NCI-H187 (cell line): Measurements from ENCODE around the gene NKIRAS1.
"Not testable (repeated sequence)": the region's sequence is repeated elsewhere in the genome, so short reads cannot be mapped to it uniquely, and the experiment has no call there.

Experiments used
- DNase-seq, 2 experiments: peaks; one replicate each; lab custom pipeline; 2025; lab: John Stamatoyannopoulos, UW

NKIRAS1 gene

DNA sequence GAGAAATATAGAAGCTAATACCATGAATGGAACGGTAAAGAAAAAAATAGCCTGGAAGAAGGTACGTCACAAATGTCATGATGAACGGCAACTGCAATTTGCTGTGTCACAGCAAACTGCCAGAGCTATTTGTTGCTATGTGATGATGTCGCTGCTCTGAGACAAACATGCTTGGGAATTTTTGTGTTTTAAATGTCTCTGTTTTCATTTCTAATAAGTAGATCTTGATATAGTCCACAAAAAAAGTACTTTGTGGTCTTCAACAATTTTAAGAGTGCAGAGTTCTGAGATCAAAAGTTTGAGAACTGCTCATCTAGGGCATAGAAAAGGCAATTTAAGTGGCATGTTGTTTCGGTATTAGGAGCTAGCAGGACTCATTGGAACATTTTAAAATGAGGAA is 24.0 kb upstream of the NKIRAS1 start:
- no peak for DNase-seq

- no peak for DNase-seq
Observed at GRCh38 chr3:23938688-23939087, 21.9 kb upstream of the NKIRAS1 start.

DNA sequence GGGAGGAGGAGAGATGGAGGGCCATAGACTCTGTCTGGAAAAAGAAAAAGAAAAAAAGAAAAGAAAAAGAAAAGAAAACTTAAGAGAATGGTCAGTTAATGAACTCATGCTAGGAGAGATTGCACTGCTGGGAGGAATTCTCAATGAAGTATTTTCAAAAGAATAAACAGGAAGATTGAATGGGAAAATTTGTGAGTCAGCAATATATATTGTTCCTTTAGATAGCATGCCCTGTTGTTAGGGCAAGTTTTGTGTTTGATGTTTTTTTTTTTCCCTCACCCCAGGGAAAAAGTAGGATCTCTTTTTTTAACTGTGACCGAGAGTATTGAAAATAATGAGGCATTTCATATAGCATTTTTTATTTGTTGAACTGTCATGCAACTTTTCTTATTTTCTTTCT is 20.5 kb upstream of the NKIRAS1 start:
- no peak for DNase-seq

GRCh38 chr3:23934253-23934652 is 17.5 kb upstream of the NKIRAS1 start:
- DNase-seq, result no peak

DNA sequence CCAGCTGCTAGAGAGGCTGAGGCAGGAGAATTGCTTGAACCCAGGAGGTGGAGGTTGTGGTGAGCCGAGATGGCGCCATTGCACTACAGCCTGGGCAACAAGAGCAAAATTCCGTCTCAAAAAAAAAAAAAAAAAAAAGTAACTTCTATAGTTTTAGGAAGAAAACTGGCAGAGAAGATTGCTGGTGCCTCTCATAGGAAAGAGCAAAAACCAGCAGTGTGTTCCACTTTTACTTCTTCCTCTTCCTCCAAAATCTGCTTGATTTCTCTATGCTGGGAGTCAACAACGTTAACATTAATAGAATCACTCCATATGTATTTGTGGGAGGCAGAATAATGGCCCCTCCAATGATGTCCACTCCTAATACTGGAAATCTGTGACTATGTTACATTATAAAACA is 15.8 kb upstream of the NKIRAS1 start:
- no peak for DNase-seq

GRCh38 chr3:23931597-23931996 is 14.8 kb upstream of the NKIRAS1 start:
- DNase-seq, result no peak

- no peak for DNase-seq
Observed at GRCh38 chr3:23928524-23928923, 11.7 kb upstream of the NKIRAS1 start.

GRCh38 chr3:23926736-23927135 is 9.9 kb upstream of the NKIRAS1 start:
- DNase-seq, result no peak

GRCh38 chr3:23926246-23926645 is 9.5 kb upstream of the NKIRAS1 start:
- no peak for DNase-seq

- DNase-seq, result no peak
Observed at GRCh38 chr3:23923786-23924185, 7.0 kb upstream of the NKIRAS1 start.

GRCh38 chr3:23921052-23921511 is 4.3 kb upstream of the NKIRAS1 start:
- no peak for DNase-seq

DNA sequence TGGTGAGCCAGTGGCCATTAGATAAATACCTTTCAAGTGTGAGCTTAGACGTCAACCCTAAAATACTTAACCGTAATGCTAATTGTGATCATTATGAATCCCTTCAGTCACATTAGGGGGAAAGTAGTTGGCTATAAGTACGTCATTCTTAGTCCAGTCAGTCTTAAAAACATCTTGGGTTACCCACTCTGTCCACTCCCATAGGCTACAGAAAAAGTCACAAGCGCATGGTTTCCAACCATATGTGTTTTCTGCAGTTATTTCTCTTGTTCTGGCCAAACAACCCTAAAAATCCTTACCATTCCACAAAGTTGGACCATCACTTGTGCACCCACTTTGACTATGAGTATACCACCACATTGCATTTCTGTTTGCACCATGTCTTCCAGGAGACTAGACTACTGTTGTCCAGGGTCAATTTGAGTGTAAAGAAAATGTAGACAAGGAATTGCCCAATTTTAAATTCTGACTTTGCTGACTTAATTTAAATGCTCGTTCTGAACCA is 3.4 kb upstream of the NKIRAS1 start:
- DNase-seq, result no peak

DNA sequence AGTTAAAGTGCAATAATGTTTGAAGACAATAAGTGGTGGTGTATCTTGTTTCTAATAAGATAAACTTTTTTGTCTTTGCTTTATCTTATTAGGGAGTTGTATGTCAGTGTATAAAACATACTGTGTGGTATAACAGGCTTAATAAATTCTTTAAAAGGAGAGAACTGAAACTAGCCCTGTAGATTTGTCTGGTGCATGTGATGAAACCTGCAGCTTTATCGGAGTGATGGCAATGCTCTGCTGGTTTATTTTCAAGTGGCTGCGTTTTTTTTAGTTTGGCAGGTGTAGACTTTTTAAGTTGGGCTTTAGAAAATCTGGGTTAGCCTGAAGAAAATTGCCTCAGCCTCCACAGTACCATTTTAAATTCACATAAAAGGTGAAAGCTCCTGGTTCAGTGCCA is 2.8 kb upstream of the NKIRAS1 start:
- DNase-seq, result no peak

GRCh38 chr3:23918331-23918730 is 1.5 kb upstream of the NKIRAS1 start:
- DNase-seq, result not testable (repeated sequence)

GRCh38 chr3:23917679-23918303 is 1.0 kb upstream of the NKIRAS1 start:
- DNase-seq, result peak in 1 of 2 experiments; percentile 7

DNA sequence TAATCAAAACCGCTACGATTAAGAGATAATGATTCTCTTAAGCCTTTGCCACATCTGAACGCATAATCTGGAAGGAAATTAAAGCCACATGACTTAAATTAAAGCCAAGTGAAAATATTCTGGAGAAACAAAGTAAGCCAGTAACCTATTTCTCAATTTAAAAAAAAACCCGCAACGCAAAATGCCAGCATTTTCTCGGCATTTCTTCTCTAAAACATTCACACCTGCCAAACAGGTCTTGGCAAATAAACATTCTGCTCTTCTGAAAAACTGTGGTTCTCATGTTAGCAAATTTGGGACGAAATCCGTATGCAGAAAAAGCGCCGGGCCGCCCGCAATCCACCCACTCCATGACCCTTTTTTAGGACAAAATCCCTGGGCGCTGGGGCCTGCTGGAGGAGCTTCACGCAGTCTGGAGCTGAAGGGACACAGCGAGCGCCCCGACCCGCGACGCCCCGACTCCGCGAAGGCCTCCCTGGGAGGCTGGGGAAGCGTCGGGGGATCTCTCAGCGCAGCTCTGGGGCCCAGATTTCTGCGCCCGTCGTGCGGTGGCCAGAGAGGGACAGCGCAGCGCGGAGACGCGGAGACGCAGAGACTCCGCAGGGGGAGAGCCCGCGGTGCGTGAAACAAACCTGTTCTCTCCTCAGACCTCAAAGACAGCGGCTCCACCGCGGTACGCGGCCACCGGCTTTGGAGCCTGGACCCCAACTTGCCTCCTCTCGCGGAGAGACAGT is 471 bp downstream of the NKIRAS1 start:
- DNase-seq, result no peak

DNA sequence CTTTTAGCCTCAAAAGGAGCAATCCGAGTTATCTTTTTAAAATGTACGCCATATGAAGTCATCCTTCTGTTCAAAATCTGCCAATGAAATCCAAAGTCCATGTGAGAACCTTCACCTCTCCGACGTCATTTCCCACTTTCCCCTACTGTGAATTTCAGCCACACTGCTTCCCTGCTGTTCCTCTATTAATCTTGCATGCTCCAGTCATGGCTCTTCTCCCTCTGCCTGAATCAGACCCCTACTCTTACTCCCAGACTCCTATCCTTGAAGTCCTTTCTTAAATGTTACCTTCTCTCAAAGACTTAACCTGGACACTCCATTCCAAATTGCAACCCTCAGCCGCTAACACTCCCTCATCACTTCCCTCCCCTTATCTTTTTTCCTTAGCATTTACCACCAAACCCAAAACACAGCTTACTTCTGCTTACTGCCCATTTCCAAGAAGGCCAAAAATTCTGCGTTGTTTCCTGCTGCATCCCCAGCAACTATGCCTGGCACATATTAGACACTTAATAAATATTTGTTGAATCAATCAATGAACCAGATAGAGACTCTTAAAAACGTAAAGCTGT is 1.2 kb downstream of the NKIRAS1 start:
- no peak for DNase-seq

DNA sequence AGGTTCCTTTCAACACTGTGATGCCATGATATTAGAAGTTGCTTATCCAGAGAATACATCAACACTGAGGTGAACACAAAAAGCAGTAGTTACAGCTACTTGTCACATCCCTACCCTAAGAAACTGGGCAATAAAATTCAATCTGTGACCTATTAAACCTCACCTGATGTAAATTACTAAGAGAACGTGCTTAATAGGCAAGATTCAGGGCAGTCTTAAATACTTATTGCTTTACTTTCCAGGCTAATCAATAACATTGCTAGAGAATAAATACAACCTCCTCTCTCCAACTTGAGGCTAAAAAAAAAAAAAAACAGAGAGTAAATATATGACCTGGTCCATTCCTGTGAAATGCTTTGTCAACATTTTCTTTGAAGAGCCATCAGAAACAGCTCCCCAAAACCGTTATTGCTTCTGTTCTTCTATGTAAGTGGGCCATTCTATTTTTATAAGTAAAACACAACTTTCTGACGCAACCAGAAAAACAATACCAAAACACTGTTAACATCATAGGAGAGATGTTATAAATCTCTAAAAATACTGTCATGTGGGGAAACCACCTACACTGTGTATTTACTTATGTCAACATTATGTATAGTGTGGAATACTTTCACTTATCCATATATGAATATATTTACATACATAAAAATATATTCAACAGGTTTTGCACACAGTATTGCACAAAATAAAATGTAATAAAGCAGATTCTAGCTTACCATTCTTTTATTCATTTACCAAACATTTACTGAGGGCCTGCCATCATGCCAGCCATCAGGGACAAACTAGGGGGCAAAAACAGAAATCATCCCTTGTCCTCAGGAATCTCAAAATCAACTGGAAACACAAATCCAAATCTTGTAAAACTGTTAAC is 2.7 kb downstream of the NKIRAS1 start:
- DNase-seq, result no peak

- no peak for DNase-seq
Observed at GRCh38 chr3:23913182-23913581, 3.6 kb downstream of the NKIRAS1 start.

DNA sequence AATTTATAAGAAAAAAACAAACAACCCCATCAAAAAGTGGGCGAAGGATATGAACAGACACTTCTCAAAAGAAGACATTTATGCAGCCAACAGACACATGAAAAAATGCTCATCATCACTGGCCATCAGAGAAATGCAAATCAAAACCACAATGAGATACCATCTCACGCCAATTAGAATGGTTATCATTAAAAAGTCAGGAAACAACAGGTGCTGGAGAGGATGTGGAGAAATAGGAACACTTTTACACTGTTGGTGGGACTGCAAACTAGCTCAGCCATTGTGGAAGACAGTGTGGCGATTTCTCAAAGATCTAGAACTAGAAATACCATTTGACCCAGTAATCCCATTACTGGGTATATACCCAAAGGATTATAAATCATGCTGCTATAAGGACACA is 4.5 kb downstream of the NKIRAS1 start:
- not testable (repeated sequence) for DNase-seq

DNA sequence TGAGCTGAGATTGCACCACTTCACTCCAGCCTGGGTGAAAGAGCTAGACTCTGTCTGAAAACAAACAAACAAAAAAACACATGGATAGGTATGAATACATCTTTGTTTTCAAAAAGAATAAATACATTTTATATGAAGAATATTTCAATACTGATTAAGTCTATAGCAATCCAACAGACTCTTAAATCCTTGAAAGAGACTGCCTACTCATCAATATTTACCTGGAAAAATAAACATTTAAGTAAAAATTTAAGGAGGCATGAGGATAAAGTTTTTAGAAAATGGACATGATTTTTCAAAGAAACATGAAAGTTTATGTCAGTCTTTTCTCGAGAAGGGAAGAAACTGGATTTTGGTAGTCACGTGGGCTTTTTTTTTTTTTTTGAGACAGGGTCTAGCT is 5.4 kb downstream of the NKIRAS1 start:
- no peak for DNase-seq

DNA sequence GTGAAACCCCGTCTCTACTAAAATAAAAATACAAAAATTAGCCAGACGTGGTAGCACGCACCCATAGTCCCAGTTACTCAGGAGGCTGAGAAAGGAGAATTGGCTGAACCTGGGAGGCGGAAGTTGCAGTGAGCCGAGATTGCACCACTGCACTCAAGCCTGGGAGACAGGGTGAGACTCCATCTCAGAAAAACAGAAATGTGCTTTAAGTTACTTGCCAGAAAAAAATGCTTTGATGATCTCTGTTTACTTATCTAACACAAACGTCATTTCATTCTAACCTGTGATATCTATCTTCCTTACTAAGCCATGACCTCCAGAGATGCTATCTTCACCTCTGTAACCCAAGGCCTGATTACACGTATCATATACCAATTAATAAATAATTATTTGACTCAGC is 7.4 kb downstream of the NKIRAS1 start:
- DNase-seq, result no peak
